HG02943 (cell line): ENCODE data around the gene AHDC1.
"Not testable (repeated sequence)": the region's sequence is repeated elsewhere in the genome, so short reads cannot be mapped to it uniquely, and the experiment has no call there.

Experiments
- ATAC-seq: cut with Tn5 transposase; IDR thresholded peaks from one replicate; pipeline ENCODE4 v1.9.1; 2021; ENCODE audit warnings: mild to moderate bottlenecking, low read depth, moderate library complexity; ENCODE audit not compliant: unreplicated experiment

The AHDC1 gene

GRCh38 chr1:27634177-27634984 is 30.4 kb upstream of the AHDC1 start:
- ATAC-seq, result no peak

- ATAC-seq, result no peak
These were observed 29.8 kb upstream of the AHDC1 start for GRCh38 chr1:27633640-27634176.

GRCh38 chr1:27633298-27633610 is 29.3 kb upstream of the AHDC1 start:
- ATAC-seq, result no peak

GRCh38 chr1:27632387-27633297 is 28.7 kb upstream of the AHDC1 start:
- no peak for ATAC-seq

GRCh38 chr1:27630859-27631491 is 27.0 kb upstream of the AHDC1 start:
- ATAC-seq, result peak; percentile 28

GRCh38 chr1:27628712-27629111 is 24.8 kb upstream of the AHDC1 start:
- no peak for ATAC-seq

GRCh38 chr1:27627733-27628132 is 23.8 kb upstream of the AHDC1 start:
- not testable (repeated sequence) for ATAC-seq

GRCh38 chr1:27627061-27627460 is 23.1 kb upstream of the AHDC1 start:
- no peak for ATAC-seq

GRCh38 chr1:27626031-27626935 is 22.3 kb upstream of the AHDC1 start:
- no peak for ATAC-seq

- no peak for ATAC-seq
These were observed 20.7 kb upstream of the AHDC1 start for GRCh38 chr1:27624467-27625178.

GRCh38 chr1:27623327-27624212 is 19.6 kb upstream of the AHDC1 start:
- ATAC-seq, result no peak

GRCh38 chr1:27622828-27623227 is 18.9 kb upstream of the AHDC1 start:
- ATAC-seq, result no peak

GRCh38 chr1:27621051-27621920 is 17.3 kb upstream of the AHDC1 start:
- ATAC-seq, result no peak

- not testable (repeated sequence) for ATAC-seq
These were observed 16.0 kb upstream of the AHDC1 start for GRCh38 chr1:27619782-27620438.

- no peak for ATAC-seq
These were observed 14.6 kb upstream of the AHDC1 start for GRCh38 chr1:27618341-27619082.

GRCh38 chr1:27617420-27617819 is 13.5 kb upstream of the AHDC1 start:
- ATAC-seq, result no peak
